ENCODE measurements around the gene GPATCH8. TPM values are rescaled to one million over a fixed set of nuclear protein-coding genes. Genes with fewer than 3 reads are reported as not detected.

GPATCH8 gene
- total RNA-seq, 1 donor from 2014 or later: 28.2 TPM

DNA sequence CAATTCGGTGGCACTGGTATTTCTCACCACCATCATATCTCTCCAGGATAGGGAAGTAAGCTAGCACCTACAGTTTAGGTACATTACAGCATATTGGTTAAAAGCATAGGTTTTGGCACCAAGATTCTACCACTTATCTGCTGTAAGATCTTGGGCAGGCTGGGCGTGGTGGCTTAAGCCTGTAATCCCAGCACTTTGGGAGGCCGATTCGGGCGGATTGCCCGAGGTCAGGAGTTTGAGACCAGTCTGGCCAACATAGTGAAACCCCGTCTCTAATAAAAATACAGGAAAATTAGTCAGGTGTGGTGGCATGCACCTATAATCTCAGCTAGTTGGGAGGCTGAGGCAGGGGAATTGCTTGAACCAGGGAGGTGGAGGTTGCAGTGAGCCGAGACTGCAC lies 51.4 kb downstream of the GPATCH8 start:
- no peak for DNase-seq (ENCODE audit: low spot score)

DNA sequence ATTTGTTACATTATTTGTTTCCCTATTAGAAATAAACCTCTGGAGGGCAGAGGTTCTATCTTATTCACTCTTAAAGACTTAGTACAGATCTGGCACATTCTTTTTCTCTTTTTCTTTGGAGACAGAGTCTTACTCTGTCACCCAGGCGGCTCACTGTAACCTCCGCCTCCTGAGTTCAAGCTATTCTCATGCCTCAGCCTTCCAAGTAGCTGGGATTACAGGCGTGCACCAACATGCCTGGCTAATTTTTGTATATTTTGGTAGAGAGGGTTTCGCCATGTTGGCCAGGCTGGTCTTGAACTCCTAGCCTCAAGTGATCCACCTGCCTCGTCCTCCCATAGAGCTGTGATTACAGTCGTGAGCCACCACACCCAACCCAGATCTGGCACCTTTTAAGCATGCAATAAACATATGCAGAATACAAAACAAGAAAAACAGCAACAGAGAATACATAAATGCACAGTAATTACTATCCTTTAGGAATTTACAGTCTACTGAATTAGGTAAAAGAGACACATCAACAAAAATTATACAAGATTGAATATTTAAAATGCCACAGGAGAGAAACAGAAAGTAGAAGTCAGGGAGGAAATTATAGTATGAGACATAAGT lies 52.1 kb downstream of the GPATCH8 start:
- no peak for DNase-seq (ENCODE audit: low spot score)

DNA sequence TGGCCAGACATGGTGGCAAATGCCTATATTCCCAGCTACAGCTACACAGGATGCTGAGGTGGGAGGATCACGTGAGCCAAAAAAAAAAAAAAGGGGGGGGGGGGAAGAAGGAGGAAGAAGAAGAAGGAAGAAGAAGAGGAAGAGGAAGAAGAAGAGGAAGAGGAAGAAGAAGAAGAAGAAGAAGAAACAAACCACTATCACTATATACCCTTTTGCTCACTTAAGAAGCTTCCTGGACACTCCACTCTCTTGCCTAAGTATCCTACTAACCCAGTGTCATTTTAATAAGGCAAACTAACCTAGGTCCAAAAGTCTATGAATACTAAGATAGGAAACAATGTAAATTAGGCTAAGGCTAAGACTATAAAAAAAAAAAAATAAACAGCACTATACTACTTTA lies 54.8 kb downstream of the GPATCH8 start:
- no peak for DNase-seq (ENCODE audit: low spot score)

DNA sequence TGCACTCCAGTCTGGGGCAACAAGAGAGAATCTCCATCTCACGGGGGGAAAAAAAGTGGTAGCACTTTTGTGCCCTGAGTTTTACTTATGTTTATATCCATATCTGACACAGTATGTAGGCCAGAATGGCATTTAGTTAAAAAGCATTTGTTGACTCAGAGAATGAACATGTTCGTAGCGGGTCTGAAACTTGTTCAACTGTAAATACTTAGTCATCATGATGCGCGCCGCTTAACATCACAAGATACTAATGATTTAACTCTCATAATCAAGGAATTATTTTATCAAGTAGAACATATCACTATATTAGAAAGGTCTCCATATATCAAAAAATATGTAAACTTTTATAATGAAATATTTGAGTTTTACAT lies 58.5 kb downstream of the GPATCH8 start:
- DNase-seq (ENCODE audit: low spot score): no peak

DNA sequence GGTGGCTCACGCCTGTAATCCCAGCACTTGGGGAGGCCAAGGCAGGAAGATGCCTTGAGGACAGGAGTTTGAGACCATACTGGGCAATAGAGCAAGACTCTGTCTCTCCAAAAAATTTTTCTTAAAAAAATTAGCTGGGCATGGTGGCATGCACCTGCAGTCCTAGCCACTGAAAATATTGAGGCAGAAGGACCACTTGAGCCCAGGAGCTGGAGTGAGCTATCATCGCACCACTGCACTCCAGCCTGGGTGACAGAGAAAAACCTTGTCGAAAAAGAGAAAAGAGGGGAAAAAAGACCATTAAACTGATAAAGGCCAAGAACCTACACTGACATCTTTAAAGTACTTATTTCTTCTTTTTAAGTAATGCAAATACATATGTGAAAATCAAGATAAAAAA lies 60.4 kb downstream of the GPATCH8 start:
- DNase-seq (ENCODE audit: low spot score): no peak

- no peak for DNase-seq (ENCODE audit: low spot score)
Observed at GRCh38 chr17:44439168-44439567, 64.0 kb downstream of the GPATCH8 start.

- no peak for DNase-seq (ENCODE audit: low spot score)
Observed at GRCh38 chr17:44438636-44439035, 64.6 kb downstream of the GPATCH8 start.

- DNase-seq (ENCODE audit: low spot score): no peak
Observed at GRCh38 chr17:44436336-44436735, 66.9 kb downstream of the GPATCH8 start.

DNA sequence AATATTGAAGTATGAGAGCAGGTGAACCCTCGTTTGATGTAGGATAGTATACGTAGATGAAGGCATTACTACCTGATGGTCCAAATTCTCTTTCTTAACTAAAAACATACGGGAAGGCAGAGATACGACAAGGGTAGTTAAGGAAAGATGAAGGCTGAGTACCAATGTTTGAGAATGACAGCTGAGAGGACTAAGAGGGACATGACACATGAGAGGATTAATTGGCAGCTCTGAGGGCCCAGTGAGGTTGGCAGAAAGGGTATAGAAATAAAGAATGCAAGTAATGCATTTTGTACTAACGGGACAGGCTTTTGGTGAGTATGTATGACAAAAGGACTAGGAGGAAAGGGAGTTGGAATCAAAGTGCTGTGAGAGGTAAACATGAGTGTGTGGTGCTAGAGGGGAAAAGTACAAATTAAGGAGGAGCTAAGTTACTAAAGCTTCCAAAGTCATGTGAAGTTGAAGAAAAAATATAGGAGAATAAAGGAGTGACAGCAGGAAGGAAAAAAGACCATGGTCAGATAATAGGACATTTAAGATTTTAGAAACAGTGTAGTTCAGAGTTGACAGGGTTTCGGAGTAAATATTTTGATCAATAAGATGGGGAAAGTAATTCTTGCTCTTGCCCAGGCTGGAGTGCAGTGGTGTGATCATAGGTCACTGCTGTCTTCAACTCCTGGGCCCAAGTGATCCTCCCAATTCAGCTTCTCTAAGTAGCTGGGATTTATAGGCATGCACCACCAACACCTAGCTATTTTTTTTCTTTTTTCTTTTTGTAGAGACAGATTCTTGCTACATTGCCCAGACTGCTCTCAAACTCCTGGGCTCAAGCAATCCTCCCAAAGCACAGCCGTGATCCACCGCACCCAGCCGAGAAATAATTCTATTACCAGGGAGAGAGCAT lies 70.7 kb downstream of the GPATCH8 start:
- no peak for DNase-seq (ENCODE audit: low spot score)

DNA sequence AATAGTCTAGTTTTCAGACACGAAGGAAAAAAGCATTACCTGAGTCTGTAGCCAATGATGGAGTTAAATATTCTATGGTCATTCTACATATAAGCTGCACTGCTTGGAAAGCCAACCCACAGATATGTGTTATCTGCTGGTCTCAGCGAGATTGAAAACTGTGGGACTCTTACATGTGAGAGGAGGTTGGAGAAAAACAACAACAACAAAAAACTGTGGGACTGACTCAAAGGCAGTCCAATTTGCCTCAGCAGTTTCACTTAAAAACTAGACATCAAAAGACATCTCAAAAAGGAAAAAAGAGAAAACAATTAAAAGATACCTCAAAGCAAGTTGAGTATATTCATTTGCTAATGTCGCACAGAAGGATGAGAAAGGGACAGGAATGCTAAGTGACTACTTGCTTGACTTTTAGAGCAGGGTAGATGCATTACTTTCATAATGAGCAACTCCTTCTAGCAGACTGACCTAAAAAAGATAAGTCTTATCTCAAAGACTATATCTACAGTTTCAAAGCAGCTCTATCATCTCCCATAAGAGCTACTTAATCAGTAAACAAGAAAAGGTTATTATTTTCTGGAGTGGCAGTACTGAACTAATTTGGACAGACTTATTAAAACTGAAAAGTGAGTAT lies 78.3 kb downstream of the GPATCH8 start:
- DNase-seq (ENCODE audit: low spot score): no peak

DNA sequence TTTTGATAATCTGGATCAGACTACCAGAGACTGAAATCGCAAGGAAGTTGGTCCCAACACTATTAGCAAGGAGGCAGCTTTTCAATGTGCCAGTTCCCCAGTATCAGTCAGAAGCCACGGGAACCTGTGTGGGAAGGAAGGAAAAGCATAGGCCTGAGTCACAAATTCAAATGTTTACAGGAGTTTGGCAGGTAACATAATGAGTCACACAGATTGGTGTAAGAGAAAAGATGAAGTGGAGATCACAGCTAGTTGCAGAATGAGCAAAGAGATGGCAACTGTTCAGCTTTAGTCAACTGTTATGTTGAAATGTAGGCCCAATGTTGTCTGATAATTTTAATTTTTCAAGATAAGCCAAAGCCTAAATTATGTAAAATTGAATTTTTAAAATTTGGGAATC lies 85.7 kb downstream of the GPATCH8 start:
- DNase-seq (ENCODE audit: low spot score): no peak

DNA sequence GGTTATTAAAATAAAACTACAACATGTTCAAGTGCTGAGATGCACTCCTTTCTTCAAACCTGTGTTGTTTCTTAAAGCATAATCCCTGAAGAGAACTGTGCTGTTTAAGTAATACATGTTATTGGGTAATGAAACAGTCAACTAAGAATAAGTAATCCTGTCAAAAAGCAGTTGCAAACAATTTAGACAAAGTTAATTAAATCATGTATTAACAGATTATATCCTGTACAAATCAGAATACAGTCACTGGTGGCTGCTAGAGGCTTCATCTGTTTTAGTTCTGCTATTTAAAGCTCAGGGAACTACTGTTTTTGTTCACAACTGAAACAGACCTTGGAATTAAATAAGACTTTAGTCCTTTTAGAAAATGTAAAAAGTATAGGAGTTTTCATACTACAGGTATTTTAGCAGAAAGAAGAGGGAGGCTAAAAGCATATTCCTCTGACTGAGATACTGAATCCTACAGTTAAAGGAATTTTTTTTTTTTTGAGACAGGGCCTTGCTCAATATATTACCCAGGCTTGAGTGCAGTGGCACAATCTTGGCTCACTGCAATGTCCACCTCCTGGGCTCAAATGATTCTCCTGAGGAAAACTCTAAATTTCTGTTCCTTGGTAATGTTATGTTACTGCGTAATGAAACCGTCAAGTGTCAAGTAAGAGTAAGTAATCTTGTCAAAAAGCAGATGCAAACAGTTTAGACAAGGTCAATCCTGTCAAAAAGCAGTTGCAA lies 86.5 kb downstream of the GPATCH8 start:
- DNase-seq (ENCODE audit: low spot score): no peak

- DNase-seq (ENCODE audit: low spot score): no peak
Observed at GRCh38 chr17:44414394-44415155, 88.6 kb downstream of the GPATCH8 start.

DNA sequence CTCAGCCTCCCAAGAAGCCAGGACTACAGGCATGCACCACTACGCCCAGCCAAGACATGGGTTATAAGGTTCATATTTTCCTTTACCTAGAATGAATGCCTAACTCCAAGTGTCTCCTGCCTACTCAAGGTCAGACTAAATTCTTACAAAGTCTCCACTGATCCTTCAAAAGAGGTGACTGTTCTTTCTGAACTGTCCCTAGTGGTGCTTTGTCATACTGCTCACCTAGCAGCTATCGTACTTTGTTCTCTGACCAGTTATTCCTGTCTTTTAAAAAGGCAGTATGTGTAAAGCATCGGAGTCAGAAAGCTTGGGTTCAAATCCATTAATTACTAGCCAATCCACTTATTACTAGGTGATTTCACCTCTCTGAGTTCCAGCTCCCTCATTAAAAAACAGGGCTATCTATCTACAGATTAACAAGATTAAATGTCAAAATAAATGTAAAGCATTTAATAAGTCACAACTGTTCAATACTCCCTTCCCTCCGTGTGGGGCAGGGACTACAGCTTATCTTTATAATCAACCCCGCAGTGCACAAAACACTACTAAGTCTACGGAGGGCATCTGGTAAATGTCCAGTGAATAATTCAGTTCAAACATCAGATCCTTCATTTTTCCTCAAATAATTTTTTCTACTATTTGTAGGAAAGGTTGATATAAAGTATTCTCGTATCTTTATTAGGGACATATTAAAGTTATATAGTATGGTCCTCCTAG lies 93.7 kb downstream of the GPATCH8 start:
- no peak for DNase-seq (ENCODE audit: low spot score)

DNA sequence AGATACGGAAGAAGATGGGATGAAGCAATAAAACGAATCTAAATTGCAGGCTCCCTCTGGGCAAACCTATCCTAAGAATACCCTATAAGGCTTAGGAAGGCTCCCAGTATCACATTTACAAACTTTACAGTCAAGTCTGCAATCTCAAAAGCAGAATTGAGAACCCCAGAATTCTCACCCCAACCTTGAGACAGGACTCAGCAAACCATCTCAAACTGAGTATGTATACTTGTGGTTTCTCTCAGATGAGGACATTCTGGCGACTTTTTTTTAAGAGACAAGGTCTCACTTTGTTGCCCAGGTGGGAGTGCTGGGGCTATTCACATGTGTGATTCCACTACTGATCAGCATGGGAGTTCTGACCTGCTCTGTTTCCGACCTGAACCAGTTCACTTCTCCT lies 94.4 kb downstream of the GPATCH8 start:
- DNase-seq (ENCODE audit: low spot score): no peak

DNA sequence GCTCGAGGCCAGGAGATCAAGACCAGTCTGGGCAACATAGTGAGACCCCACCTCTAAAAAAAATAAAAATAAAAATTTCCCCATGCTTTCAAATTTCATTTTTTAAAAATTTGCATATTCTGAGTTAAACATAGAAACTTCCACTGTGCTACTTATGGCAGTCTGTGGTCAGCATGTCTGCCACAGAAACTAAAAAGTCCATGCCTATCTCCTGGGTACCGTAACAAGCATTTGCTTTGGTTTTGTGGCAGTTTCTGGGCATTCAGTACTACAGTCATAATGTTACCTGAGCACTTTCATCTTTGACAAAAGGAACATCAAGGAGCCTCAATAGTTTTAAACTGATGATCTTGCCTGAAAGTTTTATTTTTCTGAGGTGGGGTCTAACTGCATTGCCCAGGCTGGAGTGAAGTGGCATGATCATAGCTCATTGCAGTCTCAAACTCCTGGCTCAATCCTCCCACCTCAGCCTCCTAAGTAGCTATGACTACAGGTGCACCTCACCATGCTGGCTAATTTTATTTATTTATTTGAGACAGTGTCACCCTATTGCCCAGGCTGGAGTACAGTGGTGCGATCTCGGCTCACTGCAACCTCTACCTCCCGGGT lies 100.5 kb downstream of the GPATCH8 start:
- no peak for DNase-seq (ENCODE audit: low spot score)

DNA sequence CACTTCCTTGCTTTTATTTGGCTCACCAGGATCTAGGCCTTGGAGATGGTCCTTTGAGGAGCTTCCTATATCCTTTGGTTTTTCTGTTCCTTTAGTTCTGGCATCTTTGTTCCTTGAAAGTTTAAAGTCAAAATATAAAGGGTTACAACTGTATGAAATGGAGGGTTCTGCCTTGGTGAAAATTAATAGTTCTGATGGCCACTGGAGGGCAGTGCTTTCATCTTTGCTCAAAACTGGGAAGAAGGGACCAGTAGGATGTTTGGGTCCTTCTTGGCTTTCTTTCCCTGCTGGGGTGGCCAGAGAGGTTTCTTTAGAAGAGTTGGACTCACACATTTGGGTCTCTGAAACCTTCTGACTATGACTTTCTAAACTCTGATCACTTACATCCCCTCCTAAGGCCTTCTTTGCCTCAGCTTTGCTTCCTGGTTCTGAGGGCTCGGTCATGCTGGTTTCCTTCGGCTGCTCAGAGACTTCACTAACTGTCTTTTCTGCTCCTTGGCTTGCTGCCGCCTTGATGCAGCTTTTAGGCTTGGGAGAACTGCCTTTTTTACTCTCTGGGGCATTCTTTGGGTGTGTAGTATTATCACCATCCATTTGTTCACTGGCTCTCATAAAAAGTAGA lies 102.9 kb downstream of the GPATCH8 start:
- no peak for DNase-seq (ENCODE audit: low spot score)

GRCh38 chr17:44398692-44399691 lies 104.2 kb downstream of the GPATCH8 start:
- no peak for DNase-seq (ENCODE audit: low spot score)
